SU-DHL-6 (cell line): ENCODE data around the gene SRP68.

Experiments
- H2AFZ ChIP-seq: fragments of 200-600 bp; sonication (generic); 2 replicates; pipeline ENCODE4 v1.6.1; 2014; ENCODE audit warnings: low read depth, mild to moderate bottlenecking, moderate library complexity, mixed read lengths, antibody characterized with exemption, low read length; ENCODE audit not compliant: severe bottlenecking
- H3F3A ChIP-seq: fragments of 200-600 bp; shearing (Covaris generic); 2 replicates; pipeline ENCODE4 v1.6.0; 2016; ENCODE audit warnings: antibody characterized with exemption, mild to moderate bottlenecking; ENCODE audit not compliant: insufficient read depth
- H3K27ac ChIP-seq: fragments of 200-600 bp; sonication (generic); 2 replicates; pipeline ENCODE4 v1.5.1; 2016; ENCODE audit warnings: low read depth, mild to moderate bottlenecking, low read length, moderate library complexity, mixed read lengths
- H3K27me3 ChIP-seq: fragments of 200-600 bp; sonication (generic), shearing (Covaris generic); 2 replicates; pipeline ENCODE4 v1.6.0; 2014; ENCODE audit warnings: mild to moderate bottlenecking, low read length
- H3K36me3 ChIP-seq: fragments of 200-600 bp; sonication (generic); 2 replicates; pipeline ENCODE4 v1.6.1; 2014; ENCODE audit warnings: mild to moderate bottlenecking, low read length, mixed read lengths
- H3K4me2 ChIP-seq: fragments of 300-600, 200-600 bp; shearing (Covaris generic), sonication (generic); 2 replicates; pipeline ENCODE4 v1.6.0; 2014; ENCODE audit warnings: low read length, low read depth, mild to moderate bottlenecking; ENCODE audit not compliant: poor library complexity, severe bottlenecking
- H3K4me3 ChIP-seq: fragments of 200-600 bp; sonication (generic); 2 replicates; pipeline ENCODE4 v1.5.1; 2014; ENCODE audit warnings: antibody characterized with exemption, low read length, mild to moderate bottlenecking, mixed read lengths; ENCODE audit not compliant: insufficient read depth, poor library complexity, severe bottlenecking
- H3K79me2 ChIP-seq: fragments of 200-600 bp; sonication (generic); 2 replicates; pipeline ENCODE4 v1.6.1; 2014; ENCODE audit warnings: mild to moderate bottlenecking, low read length, moderate library complexity; ENCODE audit not compliant: insufficient read depth
- H3K9ac ChIP-seq: fragments of 200-600 bp; sonication (generic); 2 replicates; pipeline ENCODE4 v1.7.0; 2014; ENCODE audit warnings: mild to moderate bottlenecking, low read length
- H3K9me2 ChIP-seq: fragments of 200-600 bp; sonication (generic); replicated peaks from 2 replicates; pipeline ENCODE4 v1.6.1; 2014; ENCODE audit warnings: low read length; ENCODE audit not compliant: insufficient read depth
- H3K9me3 ChIP-seq: fragments of 200-600 bp; sonication (generic); 2 replicates; pipeline ENCODE4 v1.6.1; 2014; ENCODE audit warnings: low read length, mixed read lengths; ENCODE audit not compliant: insufficient read depth
- H4K20me1 ChIP-seq: fragments of 200-600 bp; sonication (generic); 2 replicates; pipeline ENCODE4 v1.6.1; 2014; ENCODE audit warnings: low read depth, mild to moderate bottlenecking, antibody characterized with exemption, low read length, moderate library complexity, mixed read lengths
- CTCF ChIP-seq: fragments of 200-600 bp; sonication (generic); IDR thresholded peaks from one replicate; pipeline ENCODE4 v1.5.1; 2017; ENCODE audit warnings: antibody characterized with exemption, mild to moderate bottlenecking, low read length, moderate library complexity; ENCODE audit not compliant: insufficient read depth, poor library complexity, severe bottlenecking
- EZH2phosphoT487 ChIP-seq: fragments of 200-600 bp; sonication (generic), shearing (Covaris generic); conservative IDR thresholded peaks from 2 replicates; pipeline ENCODE4 v1.6.1; 2018; ENCODE audit warnings: mild to moderate bottlenecking, antibody characterized with exemption, low read length, moderate library complexity, mixed read lengths

The SRP68 gene

DNA sequence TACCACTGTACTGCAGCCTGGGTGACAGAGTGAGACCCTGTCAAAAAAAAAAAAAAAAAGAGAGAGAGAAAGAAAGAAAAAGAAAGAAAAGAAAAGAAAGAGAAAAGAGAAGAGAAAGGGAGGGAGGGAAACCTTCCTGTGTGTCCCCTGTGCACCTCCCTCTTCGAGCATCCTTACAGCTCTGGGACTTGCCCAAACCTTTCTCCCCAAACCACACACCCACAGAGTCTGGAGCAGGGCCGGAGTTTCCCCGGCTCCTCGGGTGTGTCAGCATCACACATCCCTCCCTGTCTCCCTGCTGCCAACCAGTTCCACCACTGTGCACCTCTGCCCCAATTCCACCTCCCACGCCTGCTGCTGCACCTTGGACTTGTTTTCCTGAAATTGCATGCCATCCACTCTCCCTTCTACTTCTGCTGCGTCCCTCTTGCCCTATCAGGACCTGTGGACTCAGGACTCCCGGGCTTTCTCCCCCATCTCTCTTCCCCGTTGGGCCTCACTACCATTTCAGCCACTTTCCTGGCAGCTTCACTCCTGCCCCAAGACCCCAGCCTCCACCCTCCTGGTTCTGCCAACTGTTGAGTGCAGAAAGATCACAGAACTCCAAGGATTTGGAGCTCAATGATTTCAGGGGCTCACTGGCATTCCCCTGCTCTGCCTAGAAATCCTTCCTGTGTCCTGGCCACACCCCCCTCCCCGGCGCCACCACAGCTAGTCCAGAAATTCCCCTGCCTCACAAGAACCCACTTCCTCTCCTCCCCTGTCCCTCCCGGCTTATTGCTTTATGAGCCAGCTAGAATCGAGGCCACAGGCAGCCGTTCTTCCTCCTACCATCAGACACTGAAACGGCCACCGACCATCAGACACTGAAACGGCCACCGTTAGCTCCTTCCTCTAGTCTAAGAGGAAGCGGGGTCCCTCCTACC is 75.4 kb downstream of the SRP68 start:
- H3K9ac ChIP-seq, result no peak overlapping the region
- no peak overlapping the region for H3K4me2 ChIP-seq
- TF ChIP-seq EZH2phosphoT487 (no peak), CTCF (no peak)
- no peak overlapping the region for H3K27ac ChIP-seq
- H3F3A ChIP-seq, result no peaks in the 10 kb centered on the region
- H3K27me3 ChIP-seq, result no peaks in the 10 kb centered on the region
- H4K20me1 ChIP-seq, result no peaks in the 10 kb centered on the region
- no peaks in the 10 kb centered on the region for H3K36me3 ChIP-seq
- no peaks in the 10 kb centered on the region for H3K9me3 ChIP-seq
- no peaks in the 10 kb centered on the region for H3K79me2 ChIP-seq
- H3K9me2 ChIP-seq, result no peaks in the 10 kb centered on the region
- no peak overlapping the region for H2AFZ ChIP-seq
- H3K4me3 ChIP-seq, result no peak overlapping the region

- no peak overlapping the region for H3K9ac ChIP-seq
- H3K9me2 ChIP-seq, result no peaks in the 10 kb centered on the region
- no peaks in the 10 kb centered on the region for H3K9me3 ChIP-seq
- no peaks in the 10 kb centered on the region for H3K36me3 ChIP-seq
- H3K27me3 ChIP-seq, result no peaks in the 10 kb centered on the region
- H3K4me3 ChIP-seq, result no peak overlapping the region
- H4K20me1 ChIP-seq, result no peaks in the 10 kb centered on the region
- H3K4me2 ChIP-seq, result no peak overlapping the region
- no peak overlapping the region for H2AFZ ChIP-seq
- no peak overlapping the region for H3K27ac ChIP-seq
- no peaks in the 10 kb centered on the region for H3K79me2 ChIP-seq
- no peaks in the 10 kb centered on the region for H3F3A ChIP-seq
- TF ChIP-seq EZH2phosphoT487 (no peak), CTCF (no peak)
Observed at GRCh38 chr17:75995385-75995925, 76.9 kb downstream of the SRP68 start.

- no peaks in the 10 kb centered on the region for H3F3A ChIP-seq
- no peak overlapping the region for H3K9ac ChIP-seq
Observed at GRCh38 chr17:75994802-75995370, 77.4 kb downstream of the SRP68 start.

More at GRCh38 chr17:75994802-75995370, 77.4 kb downstream of the SRP68 start:
- Histone ChIP-seq H2AFZ (no peak overlapping the region), H4K20me1 (no peaks in the 10 kb centered on the region), H3K79me2 (no peaks in the 10 kb centered on the region), H3K27me3 (no peaks in the 10 kb centered on the region), H3K4me2 (no peak overlapping the region), H3K36me3 (no peaks in the 10 kb centered on the region), H3K4me3 (no peak overlapping the region), H3K9me2 (no peaks in the 10 kb centered on the region), H3K27ac (no peak overlapping the region), H3K9me3 (no peaks in the 10 kb centered on the region)
- TF ChIP-seq EZH2phosphoT487, result no peak
- no peak for TF ChIP-seq CTCF
